ENCODE results near the gene ZCCHC24.
A peak's percentile ranks its signal among the peaks of the same experiment; 100 is the strongest.

ZCCHC24 gene

DNA sequence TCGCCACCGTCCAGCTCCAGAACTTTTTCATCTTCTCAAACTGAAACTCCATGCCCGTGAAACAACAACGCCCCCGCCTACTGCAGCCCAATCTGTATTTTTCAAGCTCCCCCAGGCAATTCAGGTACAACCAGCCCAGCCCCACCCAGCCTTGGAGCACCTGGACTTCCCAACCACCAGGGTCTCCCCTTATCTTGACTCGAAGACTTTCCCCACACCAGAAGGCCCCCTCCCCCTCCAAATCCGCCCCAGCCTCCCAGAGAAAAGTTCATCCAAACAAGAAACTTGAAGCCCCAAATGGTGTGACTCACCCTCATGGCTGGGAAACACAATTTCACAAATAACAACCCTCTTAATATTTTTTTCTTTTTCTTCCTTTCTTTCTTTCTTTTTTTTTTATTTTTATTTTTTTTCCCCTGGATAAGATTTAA is 10.6 kb downstream of the ZCCHC24 start:
- H3K4me3 ChIP-seq (ENCODE audit: low read depth, low read length), result no peak overlapping the region

DNA sequence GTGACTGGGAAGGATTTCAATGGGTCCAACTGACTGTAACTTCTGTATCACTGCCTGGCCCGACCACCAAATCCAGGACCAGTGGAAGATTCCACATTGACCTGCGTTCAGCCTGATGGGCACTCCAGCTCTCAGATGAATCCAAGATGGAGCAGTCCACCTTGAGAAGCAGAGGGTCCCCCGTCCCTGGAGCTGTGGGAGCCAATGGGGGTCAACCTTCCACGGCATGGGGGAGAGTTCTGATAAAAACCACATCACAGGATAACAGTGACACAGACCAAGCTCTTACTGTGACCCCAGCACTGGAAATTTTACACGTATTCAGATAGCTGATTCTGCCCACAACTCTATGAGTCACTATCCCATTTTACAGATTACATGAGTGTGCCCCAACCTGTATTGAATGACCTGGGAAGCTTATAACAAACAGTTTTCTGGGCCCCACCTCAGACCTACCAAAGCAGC is 11.2 kb downstream of the ZCCHC24 start:
- no peak for DNase-seq (ENCODE audit: low read depth)

More for the DNA sequence above, 10.6 kb downstream of the ZCCHC24 start:
- peak; percentile 62 for DNase-seq (ENCODE audit: low read depth)

DNA sequence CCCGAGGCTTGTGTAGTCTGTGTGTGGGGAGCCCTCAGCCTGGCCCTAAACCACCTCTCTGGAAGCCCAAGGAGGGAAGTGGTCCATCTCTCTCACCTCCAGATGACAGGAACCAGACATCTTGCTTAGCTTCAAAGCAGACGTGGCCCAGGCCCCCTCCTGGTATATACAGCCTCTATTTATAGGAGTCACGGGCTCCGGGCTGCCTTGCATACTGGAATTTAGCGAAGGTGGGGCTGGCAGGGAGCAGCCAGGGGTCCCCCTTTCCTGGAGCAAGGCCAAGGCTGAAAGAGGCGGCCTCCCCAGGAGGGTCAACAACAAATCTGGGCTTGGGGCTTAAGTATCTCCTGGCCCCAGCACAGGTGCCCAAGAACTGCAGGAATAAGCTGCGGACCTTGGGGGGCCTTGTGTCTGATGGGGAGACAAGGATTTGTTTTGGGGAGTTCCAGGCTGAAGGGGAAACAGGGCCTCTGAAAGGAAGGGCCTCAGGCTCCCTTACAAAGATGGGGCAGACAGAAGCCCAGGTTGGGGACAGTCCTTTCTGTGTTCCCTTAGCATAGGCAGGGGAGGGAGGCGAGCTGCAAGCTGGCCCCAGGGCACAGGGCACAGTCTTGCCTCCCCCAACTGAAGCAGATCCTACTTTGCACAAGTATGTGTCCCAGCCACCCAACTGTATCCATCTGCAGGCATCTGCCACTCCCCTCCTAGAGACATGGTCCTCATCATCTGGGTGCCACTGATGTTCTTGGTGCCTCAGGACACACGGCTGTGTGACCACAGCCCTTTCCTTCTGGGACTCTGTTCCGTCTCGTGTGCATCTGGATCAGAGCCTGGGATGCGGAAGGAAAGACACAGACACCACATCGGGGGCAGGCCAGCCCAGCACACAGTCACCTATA is 11.9 kb downstream of the ZCCHC24 start:
- no peak overlapping the region for H3K4me3 ChIP-seq (ENCODE audit: low read depth, low read length)
- DNase-seq (ENCODE audit: low read depth), result no peak

More for the DNA sequence above, 11.2 kb downstream of the ZCCHC24 start:
- H3K4me3 ChIP-seq (ENCODE audit: low read depth, low read length), result no peak overlapping the region

DNA sequence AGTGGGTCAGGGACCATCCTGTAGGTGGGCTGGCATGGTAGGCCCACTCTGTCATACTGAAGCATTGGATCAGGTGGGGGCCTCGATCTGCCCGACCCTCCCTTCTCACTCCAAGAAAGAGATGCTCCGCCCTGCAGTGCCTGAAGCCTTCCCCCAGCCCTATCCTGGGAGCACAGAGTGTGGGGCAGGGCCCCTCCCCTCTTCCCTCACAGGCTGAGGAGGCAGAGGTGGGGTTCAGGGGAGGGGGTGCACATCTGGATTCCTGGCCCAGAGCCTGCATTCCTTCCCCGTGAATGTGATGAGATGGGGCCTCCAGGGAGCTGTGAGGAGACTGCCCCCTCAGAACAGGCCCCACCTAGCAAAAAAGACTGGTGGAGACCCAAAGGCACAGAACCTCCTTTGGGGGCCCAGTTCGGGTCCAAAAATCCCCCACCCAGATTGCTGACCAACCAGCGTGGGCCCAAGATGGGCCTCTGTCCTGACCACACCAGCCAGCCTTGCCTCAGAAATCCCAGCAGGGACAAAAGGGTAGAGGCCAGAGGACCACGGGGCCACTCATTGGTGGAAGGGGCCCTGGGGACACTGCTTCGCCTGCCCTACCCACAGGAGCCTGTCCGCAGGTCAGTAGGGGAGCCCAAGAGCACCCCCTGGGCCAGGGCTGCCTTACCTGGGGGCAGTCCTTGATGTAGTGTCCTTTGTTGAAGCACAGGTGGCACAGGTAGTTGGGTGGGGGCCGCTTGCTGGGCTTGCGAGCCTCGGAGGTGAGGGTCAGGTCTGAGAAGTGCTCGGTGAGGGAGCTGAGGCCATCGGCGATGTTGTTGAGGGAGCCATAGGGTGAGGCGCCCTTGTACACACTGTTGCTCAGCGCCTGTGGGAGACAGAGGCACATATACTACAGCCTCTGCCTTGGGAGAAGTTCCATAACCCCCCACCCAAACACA is 13.3 kb downstream of the ZCCHC24 start:
- no peak overlapping the region for H3K4me3 ChIP-seq (ENCODE audit: low read depth, low read length)
- no peak for DNase-seq (ENCODE audit: low read depth)

DNA sequence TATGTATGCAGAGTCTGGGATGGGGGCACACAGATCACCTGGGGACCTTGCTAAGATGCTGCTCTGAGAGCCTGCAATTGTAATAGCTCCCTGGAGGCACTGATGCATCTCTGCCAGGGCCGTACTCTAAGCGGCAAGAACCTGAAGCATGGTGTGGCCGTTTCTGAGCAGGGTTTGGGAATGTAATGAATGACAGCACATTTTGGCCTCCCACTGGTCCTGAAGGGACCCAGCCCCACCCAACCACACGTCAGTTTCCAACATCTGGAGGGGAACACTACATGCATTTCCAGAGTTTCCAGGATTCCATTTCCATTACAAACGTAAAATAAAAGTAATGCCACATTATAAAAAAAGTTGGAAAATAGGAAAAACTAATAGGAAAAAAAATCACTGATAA is 14.0 kb downstream of the ZCCHC24 start:
- no peak for DNase-seq (ENCODE audit: low read depth)
- no peak overlapping the region for H3K4me3 ChIP-seq (ENCODE audit: low read depth, low read length)

DNA sequence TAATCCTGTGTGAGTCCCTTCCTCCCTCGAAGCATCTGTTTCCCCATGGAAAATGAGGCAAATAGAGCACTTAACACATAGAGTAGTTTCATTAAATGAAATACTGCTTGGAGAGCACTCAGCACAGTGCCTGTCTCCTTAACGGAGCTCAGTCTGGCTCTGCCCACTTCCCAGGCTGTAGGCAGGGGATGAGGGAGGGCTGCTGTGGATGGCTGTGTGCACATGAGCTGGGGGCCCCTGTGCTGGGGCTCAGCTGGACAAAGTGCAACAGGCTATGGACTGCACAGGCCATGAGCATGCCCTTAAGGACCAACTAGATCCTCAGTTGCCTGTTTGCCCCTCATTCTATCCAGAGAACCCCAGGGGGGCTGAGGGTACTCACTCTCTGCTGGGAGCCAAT is 14.5 kb downstream of the ZCCHC24 start:
- H3K4me3 ChIP-seq (ENCODE audit: low read depth, low read length), result no peak overlapping the region
- no peak for DNase-seq (ENCODE audit: low read depth)

DNA sequence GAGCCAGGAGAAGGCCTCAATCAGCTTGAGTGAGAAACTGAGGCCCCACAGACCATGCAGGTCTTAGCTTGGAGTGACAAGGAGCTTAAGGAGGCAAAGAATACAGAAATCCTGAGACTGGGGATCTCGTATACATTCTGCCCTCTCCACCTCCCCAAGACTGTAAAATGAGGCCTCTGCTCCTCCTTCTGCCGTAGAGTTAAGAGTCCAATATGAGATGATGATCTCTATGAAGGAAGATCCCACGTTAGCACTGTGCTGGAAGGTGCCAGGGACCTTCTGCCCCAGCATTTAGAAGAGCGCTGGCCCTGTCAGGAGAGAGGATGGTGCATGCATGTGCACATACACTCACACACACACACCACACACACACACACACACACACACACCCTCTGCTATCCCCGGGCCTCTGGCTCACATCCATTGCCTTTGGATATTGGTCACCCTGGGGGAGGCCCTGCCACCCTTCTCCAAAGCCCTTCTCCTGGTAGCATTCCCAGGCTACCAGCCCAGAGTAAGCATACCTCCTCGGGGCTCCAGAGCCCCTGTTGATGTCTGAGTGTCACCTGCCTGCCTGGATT is 15.0 kb downstream of the ZCCHC24 start:
- H3K4me3 ChIP-seq (ENCODE audit: low read depth, low read length), result no peak overlapping the region
- no peak for DNase-seq (ENCODE audit: low read depth)

DNA sequence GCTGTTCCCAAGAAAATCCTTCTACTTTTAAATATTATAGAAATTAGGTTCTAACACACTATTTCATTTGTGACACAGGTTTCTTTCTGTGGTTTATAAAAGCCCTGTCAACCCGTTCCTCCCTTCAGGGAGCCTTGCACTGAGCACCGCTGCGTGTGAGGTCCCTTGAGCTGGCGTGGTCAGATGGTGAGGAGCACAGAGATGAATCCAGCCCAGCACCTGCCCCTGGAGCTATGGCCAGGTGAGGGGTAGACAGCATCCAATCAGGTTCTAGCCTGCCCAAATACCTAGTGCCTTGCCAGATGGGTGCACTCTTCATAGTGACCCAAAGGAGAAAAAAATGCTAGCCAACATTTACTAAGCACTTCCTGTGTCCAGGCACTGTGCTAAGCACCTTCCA is 15.7 kb downstream of the ZCCHC24 start:
- DNase-seq (ENCODE audit: low read depth), result no peak
- no peak overlapping the region for H3K4me3 ChIP-seq (ENCODE audit: low read depth, low read length)

DNA sequence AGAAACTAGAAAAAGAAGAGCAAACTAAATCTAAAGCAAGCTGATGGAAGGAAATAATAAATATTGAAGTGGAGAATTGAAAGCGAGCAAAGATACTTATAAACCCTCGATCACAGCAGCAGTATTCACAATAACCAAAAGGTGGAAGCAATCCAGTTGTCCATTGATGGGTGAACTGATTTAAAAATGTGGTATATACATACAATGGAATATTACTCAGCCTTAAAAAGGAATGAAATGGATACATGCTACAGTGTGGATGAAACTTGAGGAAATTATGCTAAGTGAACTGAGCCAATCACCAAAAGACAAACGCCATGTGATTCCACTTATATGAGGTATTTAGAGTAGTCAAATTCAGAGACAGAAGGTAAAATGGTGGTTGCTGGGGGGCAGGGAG is 17.5 kb downstream of the ZCCHC24 start:
- DNase-seq (ENCODE audit: low read depth), result no peak
- H3K4me3 ChIP-seq (ENCODE audit: low read depth, low read length), result no peak overlapping the region

DNA sequence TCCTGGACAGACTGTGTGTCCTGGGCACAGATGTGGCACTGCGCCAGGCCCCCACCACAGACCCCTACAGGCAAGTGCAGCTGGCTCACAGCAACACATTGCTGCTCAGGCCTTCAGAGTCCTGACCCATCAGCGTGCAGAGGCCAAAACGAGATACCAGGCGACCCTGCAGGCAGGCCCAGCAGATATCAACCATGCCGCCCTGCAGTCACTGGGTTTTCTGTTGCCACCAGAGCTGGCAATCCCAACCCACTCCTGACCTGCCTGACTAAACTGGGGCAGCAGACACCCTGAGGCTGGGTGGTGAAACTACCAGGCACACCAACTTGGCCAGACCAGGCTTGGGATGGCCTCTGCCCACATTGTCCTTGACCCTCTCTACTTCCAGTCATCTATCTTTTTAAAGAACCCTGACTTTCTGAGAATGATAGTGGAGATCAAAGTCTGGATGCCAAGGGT is 20.3 kb downstream of the ZCCHC24 start:
- H3K4me3 ChIP-seq (ENCODE audit: low read depth, low read length), result no peak overlapping the region
- DNase-seq (ENCODE audit: low read depth), result no peak

DNA sequence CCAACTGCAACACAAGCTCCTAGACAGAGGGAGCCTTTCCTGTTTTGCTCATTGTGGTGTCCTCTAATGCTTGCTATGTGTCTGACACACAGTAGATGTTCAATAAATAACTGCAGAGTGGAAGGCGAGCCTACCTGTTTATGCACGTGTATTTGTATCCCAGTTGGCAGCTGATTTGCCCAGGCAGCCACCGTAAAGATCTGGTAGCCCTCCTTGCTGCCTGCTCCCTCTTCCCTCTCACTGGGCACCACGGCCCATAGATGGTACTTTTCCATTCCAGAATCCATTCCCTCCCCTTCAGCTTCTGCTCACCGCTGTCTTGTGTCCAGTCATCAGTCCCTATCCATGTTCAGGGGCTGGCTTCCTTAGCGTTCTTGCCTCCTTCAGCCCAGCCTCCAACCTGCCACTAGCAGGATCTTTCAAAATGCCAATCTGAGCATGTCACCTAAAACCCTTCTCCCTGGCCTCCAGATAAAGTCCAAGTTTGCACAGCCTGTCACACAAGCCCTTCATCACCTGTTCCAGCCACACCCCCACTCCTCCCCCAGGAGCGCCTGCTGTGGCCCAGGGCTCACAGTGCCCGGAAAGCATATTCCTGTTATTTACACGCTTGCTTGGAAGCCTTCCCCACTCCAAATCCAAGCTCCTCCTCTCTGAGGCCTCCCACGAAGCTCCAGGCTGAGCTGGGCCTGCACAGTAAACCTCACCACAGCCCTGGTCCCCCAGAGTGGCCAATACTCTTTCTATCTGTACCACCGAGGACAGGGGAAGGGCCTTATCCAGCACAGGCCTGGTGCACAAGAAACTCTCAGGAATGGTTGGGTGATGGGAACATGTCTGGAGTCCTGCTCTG is 21.0 kb downstream of the ZCCHC24 start:
- DNase-seq (ENCODE audit: low read depth), result no peak

DNA sequence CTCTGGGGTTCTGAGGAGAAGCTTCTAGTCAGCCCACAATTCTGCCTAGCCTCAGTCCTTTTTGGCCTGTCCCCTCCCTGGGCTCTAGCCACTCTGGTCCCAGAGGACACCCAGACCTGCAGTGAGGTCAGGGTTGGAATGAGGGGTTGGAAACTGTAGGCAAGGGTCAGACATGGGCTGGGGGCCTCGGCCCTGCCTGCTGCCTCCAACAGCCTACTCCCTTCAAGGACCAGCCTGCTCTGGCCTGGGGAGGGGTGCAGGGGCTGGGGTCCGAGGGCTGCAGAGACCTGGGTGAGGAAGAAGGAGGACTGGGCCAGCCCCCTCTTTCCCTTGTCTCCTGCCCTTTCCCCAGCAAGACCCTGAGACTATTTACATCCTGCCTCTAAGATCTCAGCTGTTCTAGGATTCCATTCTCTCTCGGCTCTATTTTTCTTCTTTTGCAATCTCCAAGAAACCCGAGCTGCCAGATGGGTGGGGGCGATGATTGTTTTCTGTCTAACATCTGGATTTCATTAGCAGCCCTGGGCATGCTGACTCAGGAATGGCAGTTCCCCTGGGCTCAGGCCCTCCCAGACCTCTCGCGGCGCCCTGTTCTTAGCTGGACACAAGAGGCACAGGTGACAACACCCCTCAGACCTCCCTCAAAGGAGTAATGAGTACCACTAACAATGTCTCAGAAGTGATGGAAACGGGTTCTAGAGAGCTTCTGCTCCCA is 23.1 kb downstream of the ZCCHC24 start:
- no peak overlapping the region for H3K4me3 ChIP-seq (ENCODE audit: low read depth, low read length)
- DNase-seq (ENCODE audit: low read depth), result peak; percentile 86

More for the DNA sequence above, 21.0 kb downstream of the ZCCHC24 start:
- no peak overlapping the region for H3K4me3 ChIP-seq (ENCODE audit: low read depth, low read length)

DNA sequence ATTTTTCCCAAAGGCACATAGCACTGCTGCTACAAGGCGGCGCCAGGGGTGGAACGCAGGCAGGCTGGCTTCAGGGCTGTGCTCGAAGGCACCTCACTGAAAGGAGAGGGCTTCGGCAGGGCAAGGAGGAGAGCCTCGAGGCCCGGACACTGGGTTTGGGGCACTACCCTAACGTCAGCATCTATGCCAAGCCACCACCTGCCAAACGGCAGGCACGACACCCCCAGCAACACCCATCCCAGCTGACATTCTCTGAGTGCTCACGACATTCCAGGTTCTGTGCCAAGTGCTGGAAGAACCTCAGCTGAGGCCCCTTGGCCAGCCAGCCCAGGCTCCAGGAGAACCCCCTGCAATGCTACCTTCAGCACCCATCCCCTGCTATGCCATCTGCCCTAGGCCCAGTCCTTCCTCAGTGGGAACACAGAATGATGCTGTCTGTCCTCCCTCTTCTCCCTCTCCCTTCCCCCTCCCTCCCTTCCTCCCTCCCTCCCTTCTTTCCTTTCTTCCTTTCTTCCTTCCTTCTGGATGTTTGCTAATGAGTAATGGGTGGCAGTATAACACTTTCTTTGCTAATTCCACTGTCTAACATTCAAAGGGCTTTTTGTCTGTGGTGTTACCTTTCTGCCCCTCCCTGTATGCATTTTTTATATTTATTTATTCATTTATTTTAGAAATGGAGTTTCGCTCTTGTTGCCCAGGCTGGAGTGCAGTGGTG is 24.3 kb downstream of the ZCCHC24 start:
- DNase-seq (ENCODE audit: low read depth), result no peak
- no peak overlapping the region for H3K4me3 ChIP-seq (ENCODE audit: low read depth, low read length)

DNA sequence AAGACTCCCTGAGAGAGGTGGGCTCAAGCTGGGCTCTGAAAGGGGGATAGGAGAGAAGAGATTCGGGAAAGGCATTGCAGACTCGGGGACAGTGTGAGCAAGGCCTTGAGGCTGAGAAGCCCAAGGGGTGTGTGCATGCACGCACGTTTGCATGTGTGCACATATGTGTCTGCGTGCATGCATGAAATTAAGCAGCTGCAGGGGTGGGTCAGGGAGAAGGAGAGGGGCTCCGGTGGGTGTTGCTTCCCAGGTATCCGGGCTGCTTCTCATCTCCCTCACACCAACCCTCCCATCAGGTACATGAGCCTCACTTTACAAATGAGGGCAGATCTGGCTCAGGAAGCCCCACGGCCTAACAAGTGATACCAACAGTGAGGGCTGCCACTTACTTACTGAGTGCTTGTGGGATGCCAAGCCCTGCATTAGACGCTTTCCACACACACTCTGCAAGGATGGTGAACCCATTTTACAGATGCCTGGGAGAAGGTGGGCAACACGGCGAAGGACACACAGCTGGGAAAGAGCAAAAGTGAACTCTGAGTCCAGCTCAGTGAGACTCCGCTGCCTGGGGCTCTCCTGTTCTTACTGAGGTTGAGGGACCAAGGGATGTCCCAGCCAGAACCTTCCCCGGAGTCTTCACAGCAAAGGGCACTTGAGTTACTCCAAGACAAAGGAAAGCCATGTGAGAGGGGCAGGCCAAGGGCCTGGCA is 26.4 kb downstream of the ZCCHC24 start:
- no peak for DNase-seq (ENCODE audit: low read depth)
- no peak overlapping the region for H3K4me3 ChIP-seq (ENCODE audit: low read depth, low read length)

DNA sequence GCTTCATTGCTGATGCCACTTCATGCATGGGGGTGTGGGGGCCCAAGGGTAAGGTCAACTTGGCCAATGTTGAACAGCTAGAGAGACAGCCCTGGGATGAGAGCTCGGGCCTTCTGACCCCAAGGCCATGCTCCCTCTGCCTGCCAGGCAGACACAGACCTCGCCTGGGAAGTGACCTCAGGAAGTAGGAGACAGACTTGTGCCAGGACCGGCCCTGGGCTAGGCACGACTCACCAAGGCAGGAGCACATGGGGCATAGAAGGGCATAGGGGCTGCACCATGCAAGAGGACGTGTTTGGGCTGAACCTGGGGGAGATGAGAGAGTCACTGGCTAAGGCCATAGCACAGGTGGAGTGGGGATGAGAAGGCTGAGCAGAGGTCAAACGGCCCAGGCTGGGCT is 27.1 kb downstream of the ZCCHC24 start:
- no peak overlapping the region for H3K4me3 ChIP-seq (ENCODE audit: low read depth, low read length)

DNA sequence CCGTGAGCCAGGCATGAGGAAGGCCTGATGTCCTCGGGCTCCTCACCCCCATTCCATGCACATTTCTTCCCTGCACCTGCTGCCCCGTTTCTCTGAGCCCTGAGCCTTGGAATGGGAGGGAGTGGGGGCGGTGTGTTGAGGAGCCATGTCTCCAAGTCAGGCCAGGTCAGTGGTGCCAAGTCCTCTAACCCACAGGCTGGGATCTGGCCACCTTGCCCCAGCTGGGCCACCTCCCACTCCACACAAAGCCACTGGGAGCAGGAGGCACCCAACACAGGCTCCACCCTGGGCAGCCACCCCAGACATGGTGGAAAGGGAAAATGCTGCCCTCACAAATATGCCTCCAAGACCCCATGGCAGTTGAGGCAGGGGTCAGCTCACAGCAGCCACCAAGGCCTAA is 27.7 kb downstream of the ZCCHC24 start:
- H3K4me3 ChIP-seq (ENCODE audit: low read depth, low read length), result no peak overlapping the region

More for the DNA sequence above, 27.1 kb downstream of the ZCCHC24 start:
- no peak for DNase-seq (ENCODE audit: low read depth)

DNA sequence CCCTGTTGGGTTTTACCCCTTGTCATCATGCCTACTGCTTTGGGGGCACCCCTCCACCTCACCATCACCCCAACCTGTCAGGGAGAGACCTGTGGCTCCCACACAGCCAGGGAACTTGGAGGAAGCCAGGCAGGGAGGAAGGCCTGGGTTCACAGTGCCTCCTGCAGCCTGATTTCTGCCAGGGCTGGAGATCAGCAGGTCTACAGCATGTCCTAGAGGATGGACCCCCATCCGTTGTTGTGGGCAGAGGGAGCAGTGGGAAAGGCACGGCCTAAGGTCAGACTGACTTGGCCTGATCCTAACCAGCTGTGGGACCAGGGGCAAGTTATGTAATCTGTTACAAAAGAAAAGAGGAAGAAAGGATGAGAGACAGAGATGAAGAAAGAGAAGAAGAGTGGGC is 28.2 kb downstream of the ZCCHC24 start:
- no peak for DNase-seq (ENCODE audit: low read depth)
- no peak overlapping the region for H3K4me3 ChIP-seq (ENCODE audit: low read depth, low read length)

More for the DNA sequence above, 27.7 kb downstream of the ZCCHC24 start:
- DNase-seq (ENCODE audit: low read depth), result no peak
